Measurements from ENCODE around the gene ELMO3. TPM values are rescaled to one million over a fixed set of nuclear protein-coding genes. Genes with fewer than 3 reads are reported as not detected.

Gene ELMO3, protein sequence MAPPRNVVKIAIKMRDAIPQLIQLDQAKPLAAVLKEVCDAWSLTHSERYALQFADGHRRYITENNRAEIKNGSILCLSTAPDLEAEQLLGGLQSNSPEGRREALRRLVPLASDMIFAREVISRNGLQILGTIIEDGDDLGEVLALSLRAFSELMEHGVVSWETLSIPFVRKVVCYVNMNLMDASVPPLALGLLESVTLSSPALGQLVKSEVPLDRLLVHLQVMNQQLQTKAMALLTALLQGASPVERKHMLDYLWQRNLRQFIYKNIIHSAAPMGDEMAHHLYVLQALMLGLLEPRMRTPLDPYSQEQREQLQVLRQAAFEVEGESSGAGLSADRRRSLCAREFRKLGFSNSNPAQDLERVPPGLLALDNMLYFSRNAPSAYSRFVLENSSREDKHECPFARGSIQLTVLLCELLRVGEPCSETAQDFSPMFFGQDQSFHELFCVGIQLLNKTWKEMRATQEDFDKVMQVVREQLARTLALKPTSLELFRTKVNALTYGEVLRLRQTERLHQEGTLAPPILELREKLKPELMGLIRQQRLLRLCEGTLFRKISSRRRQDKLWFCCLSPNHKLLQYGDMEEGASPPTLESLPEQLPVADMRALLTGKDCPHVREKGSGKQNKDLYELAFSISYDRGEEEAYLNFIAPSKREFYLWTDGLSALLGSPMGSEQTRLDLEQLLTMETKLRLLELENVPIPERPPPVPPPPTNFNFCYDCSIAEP
- total RNA-seq (24.2 TPM), polyA plus RNA-seq (ENCODE audit: insufficient read depth, low read depth, low replicate concordance) (33.1 TPM)
- long read RNA-seq, donor 1 = 0 reads
- long read RNA-seq, donor 2, partial matches to known transcripts = 0 of 2 reads
- long read RNA-seq, donor 2, other reads (novel, unspliced or antisense) = 0 of 2 reads
- long read RNA-seq, donor 3, partial matches to known transcripts = 0 of 1 reads
- long read RNA-seq, donor 3, other reads (novel, unspliced or antisense) = 0 of 1 reads
- long read RNA-seq, donor 4 = 0 reads
- long read RNA-seq, donor 5 = 0 reads
- long read RNA-seq, donor 6 = 0 reads
- long read RNA-seq, donor 7, transcript ELMO3-202 (20 exons, 2,531 nt) = major isoform, 14 of 31 reads
- long read RNA-seq, donor 7, partial matches to known transcripts = 3 of 31 reads
- long read RNA-seq, donor 7, other reads (novel, unspliced or antisense) = 13 of 31 reads
- long read RNA-seq, donor 8 = 0 reads
- long read RNA-seq, donor 9 = 0 reads
- long read RNA-seq, donor 10, partial matches to known transcripts = 0 of 1 reads
- long read RNA-seq, donor 10, other reads (novel, unspliced or antisense) = 0 of 1 reads

DNA sequence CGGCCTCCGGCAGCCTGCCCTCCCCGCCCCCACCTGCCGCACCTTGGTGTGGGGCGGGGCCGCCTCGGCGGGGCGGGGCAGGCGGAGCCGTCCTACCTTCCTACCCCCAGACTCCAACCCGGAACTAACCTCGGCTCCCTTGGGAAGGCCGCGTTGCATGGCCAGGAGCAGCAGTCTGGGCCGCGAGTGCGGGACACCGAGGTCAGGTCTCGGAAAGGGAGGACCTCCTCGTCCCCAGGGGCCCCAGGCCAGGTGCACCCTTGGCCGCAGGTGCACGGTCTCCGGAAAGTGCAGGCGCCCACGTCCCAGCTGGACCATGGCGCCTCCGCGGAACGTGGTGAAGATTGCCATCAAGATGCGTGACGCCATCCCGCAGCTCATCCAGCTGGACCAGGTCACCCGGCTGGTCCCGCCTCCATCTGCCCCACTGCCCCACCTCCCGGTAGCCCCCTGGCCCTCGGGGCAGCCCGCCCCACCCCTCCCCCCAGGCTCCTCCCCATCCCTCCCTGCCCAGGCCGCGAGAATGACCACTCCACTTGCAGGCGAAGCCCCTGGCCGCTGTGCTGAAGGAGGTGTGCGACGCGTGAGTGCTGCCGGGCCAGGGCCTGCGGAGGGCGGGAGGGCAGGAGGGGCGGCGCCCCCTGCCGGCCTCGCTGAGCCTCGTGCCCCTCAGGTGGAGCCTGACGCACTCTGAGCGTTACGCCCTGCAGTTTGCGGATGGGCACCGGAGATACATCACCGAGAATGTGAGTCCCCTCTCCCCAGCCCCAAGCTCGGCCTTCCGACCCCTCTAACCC, at the start of gene ELMO3:
Gene ELMO3 (plus strand): TSS at position 121 of the 797 bp plus-strand sequence. CDS start 196 bp downstream, at position 317.
- FAIRE-seq (no peak), DNase-seq (peak in 3 of 5 donors; percentile 28 to 87 (median 75))

DNA sequence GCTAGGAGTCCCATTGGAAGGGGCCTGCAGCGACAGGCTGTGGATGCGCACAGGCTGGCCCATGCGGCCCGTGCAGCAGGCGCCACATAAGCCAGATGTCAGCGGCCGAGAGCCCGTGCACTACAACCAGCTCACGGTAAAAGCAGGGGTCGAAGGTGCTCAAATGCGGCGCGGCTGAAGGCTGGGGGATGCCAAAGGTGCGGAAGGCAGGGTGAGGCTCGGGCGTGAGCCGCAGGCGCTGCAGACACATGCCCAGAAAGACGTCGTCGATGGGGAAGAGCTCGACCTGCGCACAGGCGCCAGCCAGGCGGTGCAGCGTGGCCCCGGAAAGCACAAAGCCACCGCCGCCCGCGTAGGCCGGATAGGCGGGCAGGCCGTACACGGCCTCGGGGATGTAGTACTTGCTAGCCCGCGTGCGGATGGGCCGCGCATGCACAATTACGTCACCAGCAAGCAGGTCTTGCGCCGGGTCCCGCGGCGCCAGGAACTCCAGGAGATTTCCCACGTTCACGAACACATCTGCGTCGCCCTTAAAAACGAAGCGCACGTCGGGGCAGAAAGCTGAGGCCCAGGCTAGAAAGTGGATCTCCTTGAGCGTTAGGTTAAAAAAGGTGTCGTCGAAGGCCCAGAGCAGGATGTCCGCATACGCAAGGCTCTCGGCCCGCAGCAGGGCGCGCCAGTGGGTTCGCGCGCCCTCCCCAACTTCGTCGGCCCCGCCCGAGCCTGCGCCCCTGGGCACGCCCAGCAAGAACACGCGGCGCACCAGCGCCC, 49.5 kb upstream of the ELMO3 start:
- H3K36me3 ChIP-seq (ENCODE audit: control insufficient read depth in 2 of 3, insufficient read depth in 3 of 3, low read length in 3 of 3) = peaks cover 2 to 28% (median 19%) of the 10 kb centered on the region in 3 donors
- H3K9ac ChIP-seq (ENCODE audit: low read length in 3 of 3) = no peak overlapping the region
- H3K4me1 ChIP-seq (ENCODE audit: control insufficient read depth in 2 of 3, insufficient read depth in 2 of 3, low read depth in 1 of 3, low read length in 3 of 3) = peaks cover 0 to 14% (median 0%) of the 10 kb centered on the region in 3 donors
- H3K9me3 ChIP-seq (ENCODE audit: control insufficient read depth in 2 of 3, insufficient read depth in 1 of 3, low read length in 3 of 3) = no peaks in the 10 kb centered on the region
- H3K27ac ChIP-seq (ENCODE audit: low read depth in 2 of 2, low read length in 2 of 2) = no peak overlapping the region
- no peak for FAIRE-seq
- peak in 2 of 5 donors; percentile 63 to 79 for DNase-seq
- TF ChIP-seq, protein P1, sequence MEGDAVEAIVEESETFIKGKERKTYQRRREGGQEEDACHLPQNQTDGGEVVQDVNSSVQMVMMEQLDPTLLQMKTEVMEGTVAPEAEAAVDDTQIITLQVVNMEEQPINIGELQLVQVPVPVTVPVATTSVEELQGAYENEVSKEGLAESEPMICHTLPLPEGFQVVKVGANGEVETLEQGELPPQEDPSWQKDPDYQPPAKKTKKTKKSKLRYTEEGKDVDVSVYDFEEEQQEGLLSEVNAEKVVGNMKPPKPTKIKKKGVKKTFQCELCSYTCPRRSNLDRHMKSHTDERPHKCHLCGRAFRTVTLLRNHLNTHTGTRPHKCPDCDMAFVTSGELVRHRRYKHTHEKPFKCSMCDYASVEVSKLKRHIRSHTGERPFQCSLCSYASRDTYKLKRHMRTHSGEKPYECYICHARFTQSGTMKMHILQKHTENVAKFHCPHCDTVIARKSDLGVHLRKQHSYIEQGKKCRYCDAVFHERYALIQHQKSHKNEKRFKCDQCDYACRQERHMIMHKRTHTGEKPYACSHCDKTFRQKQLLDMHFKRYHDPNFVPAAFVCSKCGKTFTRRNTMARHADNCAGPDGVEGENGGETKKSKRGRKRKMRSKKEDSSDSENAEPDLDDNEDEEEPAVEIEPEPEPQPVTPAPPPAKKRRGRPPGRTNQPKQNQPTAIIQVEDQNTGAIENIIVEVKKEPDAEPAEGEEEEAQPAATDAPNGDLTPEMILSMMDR (IDR thresholded peaks at IDR 0.05; ENCODE audit: borderline replicate concordance, extremely low read depth, insufficient read depth) = no peak
- H3K27me3 ChIP-seq (ENCODE audit: control insufficient read depth, insufficient read depth, low read length) = peaks cover 4% of the 10 kb centered on the region
- intact Hi-C loops (cut with DNase I) = no loop called here
- no peak overlapping the region for H3K4me3 ChIP-seq (ENCODE audit: low read length in 3 of 3)

More for the DNA sequence above, at the start of gene ELMO3:
- peaks cover 0 to 28% (median 20%) of the 10 kb centered on the region in 3 donors for H3K4me1 ChIP-seq (ENCODE audit: control insufficient read depth in 2 of 3, insufficient read depth in 2 of 3, low read depth in 1 of 3, low read length in 3 of 3)
- peak within 1 kb of the TSS; percentile 50 to 78 for H3K27ac ChIP-seq (ENCODE audit: low read depth in 2 of 2, low read length in 2 of 2)
- TF ChIP-seq, protein P1 (IDR thresholded peaks at IDR 0.05; ENCODE audit: borderline replicate concordance, extremely low read depth, insufficient read depth) = peak; percentile 32
- peaks cover 7 to 43% (median 31%) of the 10 kb centered on the region in 3 donors for H3K36me3 ChIP-seq (ENCODE audit: control insufficient read depth in 2 of 3, insufficient read depth in 3 of 3, low read length in 3 of 3)
- H3K9ac ChIP-seq (ENCODE audit: low read length in 3 of 3) = peak within 1 kb of the TSS in 1 of 3 donors; percentile 34
- intact Hi-C loops (cut with DNase I) = no loop called here
- no peaks in the 10 kb centered on the region for H3K27me3 ChIP-seq (ENCODE audit: control insufficient read depth, insufficient read depth, low read length)
- H3K4me3 ChIP-seq (ENCODE audit: low read length in 3 of 3) = peak within 1 kb of the TSS in 2 of 3 donors; percentile 47 to 61
- H3K9me3 ChIP-seq (ENCODE audit: control insufficient read depth in 2 of 3, insufficient read depth in 1 of 3, low read length in 3 of 3) = no peaks in the 10 kb centered on the region
